ENCODE measurements around the gene PON2. TPM values are rescaled to one million over a fixed set of nuclear protein-coding genes. Genes with fewer than 3 reads are reported as not detected.

The PON2 gene
- total and polyA plus RNA-seq, 2 of the 8 experiments (the other 6 are each of a cell fraction or from before 2014, with no cell fraction given), result 20.6 to 31.0 TPM

GRCh38 chr7:95434557-95435421 is at the start of gene PON2 (continued):
- peak; percentile 14 for TF ChIP-seq CHD7 (IDR thresholded peaks at IDR 0.05; ENCODE audit: insufficient replicate concordance, low read length)
- no peak for TF ChIP-seq HDAC2 (IDR thresholded peaks at IDR 0.05; ENCODE audit: borderline replicate concordance in 1 of 2, low read depth in 2 of 2, low read length in 2 of 2)
- no peak for TF ChIP-seq CBX5 (IDR thresholded peaks at IDR 0.05; ENCODE audit: low read depth, low read length)
- TF ChIP-seq SIN3A (conservative IDR thresholded peaks at IDR 0.05 in 1 of 2, IDR thresholded peaks at IDR 0.05 in 1 of 2; ENCODE audit: low read depth in 1 of 2, low read length in 2 of 2), result no peak
- no peak for TF ChIP-seq NANOG (IDR thresholded peaks at IDR 0.05; ENCODE audit: insufficient read depth, low read depth, low read length, poor library complexity, severe bottlenecking)
- TF ChIP-seq SAP30 (IDR thresholded peaks at IDR 0.05; ENCODE audit: insufficient read depth, insufficient replicate concordance, low read length), result no peak
- no peak for TF ChIP-seq POU5F1 (IDR thresholded peaks at IDR 0.05; ENCODE audit: low read depth, low read length)
- TF ChIP-seq HDAC6 (IDR thresholded peaks at IDR 0.05; ENCODE audit: low read depth, low read length), result no peak
